Adrenal gland (tissue), 12 donors: ENCODE results near the gene MAP3K2. TPM values are rescaled to one million over a fixed set of nuclear protein-coding genes. Genes with fewer than 3 reads are reported as not detected.
A peak's percentile ranks its signal among the peaks of the same experiment; 100 is the strongest.

ENCODE experiments used
- DNase-seq, 7 donors: peaks; one replicate each; pipeline ENCODE4 v3.0.0-alpha.2; 2019 to 2020
- H3K27ac ChIP-seq, 5 donors: fragments of 200-600 bp; sonication (generic) in 4 of 5; 1 replicate in 3 of 5; 2 replicates in 2 of 5; pipeline versions ENCODE4 v1.5.1 to v1.8.0; 2016 to 2020; ENCODE audit warnings: mild to moderate bottlenecking in 1 of 5
- H3K27me3 ChIP-seq: fragments of 200-600 bp; 2 replicates; pipeline ENCODE4 v1.8.0; 2021
- H3K36me3 ChIP-seq, 2 donors: fragments of 200-600 bp; replicated peaks in 1 of 2; 1 replicate in 1 of 2; 2 replicates in 1 of 2; pipeline versions ENCODE4 v1.5.1 to v1.8.0; 2018 to 2022
- H3K4me1 ChIP-seq, 2 donors: fragments of 200-600 bp; replicated peaks in 1 of 2; 1 replicate in 1 of 2; 2 replicates in 1 of 2; pipeline versions ENCODE4 v1.5.1 to v1.8.0; 2018 to 2021
- H3K4me3 ChIP-seq, 4 donors: fragments of 200-600 bp; sonication (generic) in 3 of 4; one replicate each; pipeline ENCODE4 v1.5.1; 2016 to 2018
- H3K9me3 ChIP-seq, 3 donors: fragments of 200-600 bp; sonication (generic) in 1 of 3; replicated peaks in 1 of 3; 1 replicate in 2 of 3; 2 replicates in 1 of 3; pipeline versions ENCODE4 v1.5.1 to v1.8.0; 2016 to 2021
- CTCF ChIP-seq, 6 experiments: fragments of 450-650 bp in 4 of 6; fragments of 200-600 bp in 2 of 6; sonication (generic) in 1 of 6; IDR thresholded peaks; 1 replicate in 5 of 6; 2 replicates in 1 of 6; pipeline versions ENCODE4 v1.5.1 to v1.8.0; 2016 to 2021; ENCODE audit warnings: antibody characterized with exemption in 6 of 6, mild to moderate bottlenecking in 2 of 6, moderate library complexity in 1 of 6
- POLR2A ChIP-seq, 2 donors: fragments of 450-650 bp; IDR thresholded peaks; one replicate each; pipeline ENCODE4 v1.6.1; 2017; ENCODE audit warnings: antibody characterized with exemption in 2 of 2, mild to moderate bottlenecking in 2 of 2, moderate library complexity in 1 of 2
- WGBS, 4 donors: extraction: QIAGEN DNeasy Blood & Tissue Kit in 2 of 4; methylation state at CpG; one replicate each; pipeline versions ENCODE4 v1.1.5 to v1.1.7; 2013 to 2017; 5-methylcytosine and 5-hydroxymethylcytosine counted together
- intact Hi-C, 2 donors: fragments of 100-400 bp; cut with DNase I; formaldehyde crosslinking; loops; one replicate each; pipeline versions ENCODE4 v1.14.1 to v1.15.0; 2022 to 2023
- polyA plus RNA-seq, 3 donors: library from polyadenylated mRNA; stranded (reverse); fragments of 200-250 nt in 2 of 3; fragments of 350-450 nt in 1 of 3; fragmentation: Illumina TruSeq in 1 of 3; extraction: RNeasy Lipid Tissue Mini Kit (QIAGEN cat#74804) in 1 of 3; gene quantifications; one replicate each; pipeline ENCODE4 v1.2.3, GENCODE V29; 2013 to 2014
- total RNA-seq, 9 donors: library from RNA; depleted of rRNA in 4 of 9; stranded (reverse); fragments of >200 nt in 4 of 9; fragments of 120-200 nt in 1 of 9; fragmentation: NEBNext Ultra II Directional in 1 of 9; extraction: Animal tissue kit (Norgen Biotek cat#: 25700) in 1 of 9; gene quantifications; one replicate each; pipeline versions ENCODE4 v1.1.0 to v1.2.4, GENCODE V29; 2013 to 2023
- donor health status: healthy with polysubstance abuse.
- donor health status: Bipolar disorder and iron deficiency.
- donor health status: DM: yes; HTN: yes; CAD: no.
- donor health status: DM: no; HTN: no; CAD: no.
- donor health status: DM: no; HTN: no; CAD: no.
- donor health status: DM: yes; HTN: yes; CAD: no.

The MAP3K2 gene
- total and polyA plus RNA-seq, 12 donors, result 4.2 to 91.6 (median 49.2) TPM

- no peak for DNase-seq
- Histone ChIP-seq H3K9me3 (no peaks in the 10 kb centered on the region), H3K27ac (no peak overlapping the region), H3K4me1 (no peaks in the 10 kb centered on the region), H3K36me3 (peaks cover 0 to 81% of the 10 kb centered on the region in 2 donors), H3K27me3 (no peaks in the 10 kb centered on the region), H3K4me3 (no peak overlapping the region)
- 88 to 97% (median 91%) methylated on average over 2 of the region's 2 CpGs for WGBS, 4 donors
- intact Hi-C loops, result no loop called here
- no peak for TF ChIP-seq POLR2A (IDR thresholded peaks at IDR 0.05)
- no peak for TF ChIP-seq CTCF (IDR thresholded peaks at IDR 0.05)
Measured at GRCh38 chr2:127280693-127281092, 107.1 kb downstream of the MAP3K2 start.

- Histone ChIP-seq H3K36me3 (peaks cover 0 to 78% of the 10 kb centered on the region in 2 donors), H3K4me3 (no peak overlapping the region), H3K27ac (no peak overlapping the region), H3K4me1 (no peaks in the 10 kb centered on the region), H3K9me3 (no peaks in the 10 kb centered on the region), H3K27me3 (no peaks in the 10 kb centered on the region)
- DNase-seq, result no peak
- WGBS, 4 donors, result 80 to 89% (median 83%) methylated on average over 4 to 5 of the region's 5 CpGs
- intact Hi-C loops, result no loop called here
- TF ChIP-seq POLR2A (IDR thresholded peaks at IDR 0.05) (no peak), CTCF (IDR thresholded peaks at IDR 0.05) (no peak)
Measured at GRCh38 chr2:127279781-127280180, 108.0 kb downstream of the MAP3K2 start.

- Histone ChIP-seq H3K9me3 (no peaks in the 10 kb centered on the region), H3K27ac (peak overlapping the region in 1 of 5 donors; percentile 25), H3K27me3 (no peaks in the 10 kb centered on the region), H3K4me3 (no peak overlapping the region), H3K36me3 (peaks cover 0 to 76% of the 10 kb centered on the region in 2 donors), H3K4me1 (no peaks in the 10 kb centered on the region)
- no peak for DNase-seq
- WGBS, 4 donors, result 70 to 84% (median 76%) methylated on average over 3 of the region's 3 CpGs
- intact Hi-C loops, result no loop called here
- no peak for TF ChIP-seq POLR2A (IDR thresholded peaks at IDR 0.05)
- TF ChIP-seq CTCF (IDR thresholded peaks at IDR 0.05), result no peak
Measured at GRCh38 chr2:127278959-127279358, 108.8 kb downstream of the MAP3K2 start.

- Histone ChIP-seq H3K4me3 (no peak overlapping the region), H3K27ac (no peak overlapping the region), H3K36me3 (peaks cover 0 to 75% of the 10 kb centered on the region in 2 donors), H3K9me3 (no peaks in the 10 kb centered on the region), H3K27me3 (no peaks in the 10 kb centered on the region), H3K4me1 (no peaks in the 10 kb centered on the region)
- intact Hi-C loops, result no loop called here
- 70 to 92% (median 90%) methylated on average over 2 of the region's 2 CpGs for WGBS, 4 donors
- DNase-seq, result no peak
- TF ChIP-seq CTCF (IDR thresholded peaks at IDR 0.05), result no peak
- TF ChIP-seq POLR2A (IDR thresholded peaks at IDR 0.05), result no peak
Measured at GRCh38 chr2:127277028-127277427, 110.7 kb downstream of the MAP3K2 start.
